Measurements from ENCODE around the gene TCEANC.
A peak's percentile ranks its signal among the peaks of the same experiment; 100 is the strongest.
"Not testable (repeated sequence)": the region's sequence is repeated elsewhere in the genome, so short reads cannot be mapped to it uniquely, and the experiment has no call there.

TCEANC gene

GRCh38 chrX:13648336-13648735 lies 4.6 kb upstream of the TCEANC start:
- H3K27ac Mint-ChIP-seq, result peak overlapping the region; percentile 90
- peaks cover 23% of the 10 kb centered on the region for H3K4me1 Mint-ChIP-seq
- not testable (repeated sequence) for ATAC-seq; H3K36me3 Mint-ChIP-seq; DNase-seq (ENCODE audit: low spot score in 2 of 2); H3K9me3 Mint-ChIP-seq
- peak overlapping the region; percentile 35 for H3K4me3 Mint-ChIP-seq

GRCh38 chrX:13649838-13650237 lies 3.1 kb upstream of the TCEANC start:
- peaks cover 6% of the 10 kb centered on the region for H3K36me3 Mint-ChIP-seq
- H3K4me3 Mint-ChIP-seq, result no peak overlapping the region
- ATAC-seq, result no peak
- no peak for DNase-seq (ENCODE audit: low spot score in 2 of 2)
- no peaks in the 10 kb centered on the region for H3K9me3 Mint-ChIP-seq
- H3K4me1 Mint-ChIP-seq, result peaks cover 27% of the 10 kb centered on the region
- H3K27ac Mint-ChIP-seq, result no peak overlapping the region

GRCh38 chrX:13650318-13650717 lies 2.6 kb upstream of the TCEANC start:
- H3K9me3 Mint-ChIP-seq, result no peaks in the 10 kb centered on the region
- DNase-seq (ENCODE audit: low spot score in 2 of 2), result no peak
- H3K36me3 Mint-ChIP-seq, result peaks cover 6% of the 10 kb centered on the region
- no peak for ATAC-seq
- H3K4me1 Mint-ChIP-seq, result peaks cover 32% of the 10 kb centered on the region
- H3K27ac Mint-ChIP-seq, result no peak overlapping the region
- no peak overlapping the region for H3K4me3 Mint-ChIP-seq

GRCh38 chrX:13651150-13651549 lies 1.8 kb upstream of the TCEANC start:
- H3K27ac Mint-ChIP-seq, result no peak overlapping the region
- no peaks in the 10 kb centered on the region for H3K9me3 Mint-ChIP-seq
- peaks cover 32% of the 10 kb centered on the region for H3K4me1 Mint-ChIP-seq
- no peak for DNase-seq (ENCODE audit: low spot score in 2 of 2)
- ATAC-seq, result no peak
- no peak overlapping the region for H3K4me3 Mint-ChIP-seq
- peaks cover 6% of the 10 kb centered on the region for H3K36me3 Mint-ChIP-seq

- H3K9me3 Mint-ChIP-seq, result no peaks in the 10 kb centered on the region
- ATAC-seq (no peak), DNase-seq (ENCODE audit: low spot score in 2 of 2) (no peak)
- peak overlapping the region; percentile 77 for H3K4me3 Mint-ChIP-seq
- peaks cover 6% of the 10 kb centered on the region for H3K36me3 Mint-ChIP-seq
- H3K4me1 Mint-ChIP-seq, result peaks cover 21% of the 10 kb centered on the region
- peak overlapping the region; percentile 84 for H3K27ac Mint-ChIP-seq
Observed at GRCh38 chrX:13652287-13652793, 601 bp upstream of the TCEANC start.

- no peak for ATAC-seq
- peak overlapping the region; percentile 84 for H3K27ac Mint-ChIP-seq
- no peaks in the 10 kb centered on the region for H3K36me3 Mint-ChIP-seq
- peak overlapping the region; percentile 77 for H3K4me3 Mint-ChIP-seq
- H3K4me1 Mint-ChIP-seq, result peaks cover 21% of the 10 kb centered on the region
- DNase-seq (ENCODE audit: low spot score in 2 of 2), result no peak
- no peaks in the 10 kb centered on the region for H3K9me3 Mint-ChIP-seq
Observed at GRCh38 chrX:13654116-13654515, 1.2 kb downstream of the TCEANC start.

- ATAC-seq (no peak), DNase-seq (ENCODE audit: low spot score in 2 of 2) (no peak)
- Mint-ChIP-seq H3K36me3 (peaks cover 8% of the 10 kb centered on the region), H3K4me1 (peaks cover 21% of the 10 kb centered on the region), H3K4me3 (no peak overlapping the region), H3K27ac (peak overlapping the region; percentile 50), H3K9me3 (no peaks in the 10 kb centered on the region)
Observed at GRCh38 chrX:13655674-13656073, 2.7 kb downstream of the TCEANC start.

- ATAC-seq, result no peak
- H3K27ac Mint-ChIP-seq, result no peak overlapping the region
- H3K36me3 Mint-ChIP-seq, result peaks cover 22% of the 10 kb centered on the region
- no peak for DNase-seq (ENCODE audit: low spot score in 2 of 2)
- peaks cover 21% of the 10 kb centered on the region for H3K4me1 Mint-ChIP-seq
- H3K4me3 Mint-ChIP-seq, result peak overlapping the region; percentile 11
- no peaks in the 10 kb centered on the region for H3K9me3 Mint-ChIP-seq
Observed at GRCh38 chrX:13658602-13659001, 5.7 kb downstream of the TCEANC start.

GRCh38 chrX:13659063-13659462 lies 6.1 kb downstream of the TCEANC start:
- DNase-seq (ENCODE audit: low spot score in 2 of 2), result no peak
- Mint-ChIP-seq H3K36me3 (peaks cover 22% of the 10 kb centered on the region), H3K27ac (no peak overlapping the region), H3K4me1 (peaks cover 21% of the 10 kb centered on the region), H3K9me3 (no peaks in the 10 kb centered on the region), H3K4me3 (peak overlapping the region; percentile 11)
- peak; percentile 47 for ATAC-seq

- peak overlapping the region; percentile 71 for H3K27ac Mint-ChIP-seq
- H3K4me1 Mint-ChIP-seq, result peaks cover 9% of the 10 kb centered on the region
- DNase-seq (ENCODE audit: low spot score in 2 of 2), result no peak
- ATAC-seq, result peak; percentile 72
- H3K4me3 Mint-ChIP-seq, result peak overlapping the region; percentile 39
- H3K9me3 Mint-ChIP-seq, result no peaks in the 10 kb centered on the region
- H3K36me3 Mint-ChIP-seq, result peaks cover 22% of the 10 kb centered on the region
Observed at GRCh38 chrX:13661735-13662288, 8.9 kb downstream of the TCEANC start.

GRCh38 chrX:13662355-13662791 lies 9.4 kb downstream of the TCEANC start:
- Mint-ChIP-seq H3K36me3 (peaks cover 22% of the 10 kb centered on the region), H3K27ac (peak overlapping the region; percentile 71), H3K4me3 (peak overlapping the region; percentile 39), H3K9me3 (no peaks in the 10 kb centered on the region), H3K4me1 (peaks cover 9% of the 10 kb centered on the region)
- DNase-seq (ENCODE audit: low spot score in 2 of 2) (no peak), ATAC-seq (no peak)

GRCh38 chrX:13664020-13664419 lies 11.1 kb downstream of the TCEANC start:
- no peak for DNase-seq (ENCODE audit: low spot score in 2 of 2)
- no peak overlapping the region for H3K4me3 Mint-ChIP-seq
- no peaks in the 10 kb centered on the region for H3K9me3 Mint-ChIP-seq
- no peak for ATAC-seq
- H3K36me3 Mint-ChIP-seq, result peaks cover 22% of the 10 kb centered on the region
- H3K27ac Mint-ChIP-seq, result no peak overlapping the region
- peaks cover 1% of the 10 kb centered on the region for H3K4me1 Mint-ChIP-seq

- ATAC-seq (no peak), DNase-seq (ENCODE audit: low spot score in 2 of 2) (no peak)
- Mint-ChIP-seq H3K4me1 (peaks cover 14% of the 10 kb centered on the region), H3K36me3 (peaks cover 8% of the 10 kb centered on the region), H3K9me3 (no peaks in the 10 kb centered on the region), H3K4me3 (no peak overlapping the region), H3K27ac (no peak overlapping the region)
Observed at GRCh38 chrX:13666836-13667235, 13.9 kb downstream of the TCEANC start.

GRCh38 chrX:13667919-13668318 lies 15.0 kb downstream of the TCEANC start:
- no peak for DNase-seq (ENCODE audit: low spot score in 2 of 2)
- no peaks in the 10 kb centered on the region for H3K9me3 Mint-ChIP-seq

GRCh38 chrX:13669246-13669737 lies 16.4 kb downstream of the TCEANC start:
- H3K4me1 Mint-ChIP-seq, result peaks cover 14% of the 10 kb centered on the region
- ATAC-seq, result peak; percentile 90
- H3K27ac Mint-ChIP-seq, result peak overlapping the region; percentile 89
- H3K36me3 Mint-ChIP-seq, result no peaks in the 10 kb centered on the region
- peak in 1 of 2 donors; percentile 76 for DNase-seq (ENCODE audit: low spot score in 2 of 2)
- peak overlapping the region; percentile 60 for H3K4me3 Mint-ChIP-seq
- H3K9me3 Mint-ChIP-seq, result no peaks in the 10 kb centered on the region

More at GRCh38 chrX:13667919-13668318, 15.0 kb downstream of the TCEANC start:
- no peak for ATAC-seq
- no peak overlapping the region for H3K4me3 Mint-ChIP-seq
- peaks cover 6% of the 10 kb centered on the region for H3K36me3 Mint-ChIP-seq
- no peak overlapping the region for H3K27ac Mint-ChIP-seq
- H3K4me1 Mint-ChIP-seq, result peaks cover 14% of the 10 kb centered on the region

- H3K4me3 Mint-ChIP-seq, result peak overlapping the region; percentile 60
- H3K36me3 Mint-ChIP-seq; H3K9me3 Mint-ChIP-seq; ATAC-seq; DNase-seq (ENCODE audit: low spot score in 2 of 2): not testable (repeated sequence)
- H3K27ac Mint-ChIP-seq, result peak overlapping the region; percentile 89
- H3K4me1 Mint-ChIP-seq, result peaks cover 14% of the 10 kb centered on the region
Observed at GRCh38 chrX:13669755-13670154, 16.8 kb downstream of the TCEANC start.
